HG02759 (cell line): ENCODE measurements around the gene SPRR2F.

ENCODE experiments used
- ATAC-seq: cut with Tn5 transposase; IDR thresholded peaks from one replicate; pipeline ENCODE4 v1.9.1; 2021; ENCODE audit warnings: mild to moderate bottlenecking, moderate library complexity; ENCODE audit not compliant: unreplicated experiment

The SPRR2F gene

DNA sequence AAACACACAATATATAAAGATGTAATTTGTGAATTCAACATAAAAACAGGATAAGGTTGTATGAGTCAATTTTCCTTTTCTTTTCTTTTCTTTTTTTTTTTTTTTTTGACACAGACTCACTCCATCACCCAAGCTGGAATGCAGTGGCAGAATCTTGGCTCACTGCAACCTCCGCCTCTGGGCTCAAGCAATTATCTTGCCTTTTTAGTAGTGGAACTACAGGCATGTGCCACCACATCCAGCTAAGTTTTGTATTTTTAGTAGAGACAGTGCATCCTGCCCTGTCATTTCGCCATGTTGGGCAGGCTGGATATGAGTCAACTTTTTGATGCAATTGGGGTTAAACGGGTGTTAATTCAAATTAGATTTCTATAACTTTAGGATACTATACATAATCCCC is 31.6 kb downstream of the SPRR2F start:
- ATAC-seq = no peak

GRCh38 chr1:153072806-153073726 is 40.2 kb downstream of the SPRR2F start:
- no peak for ATAC-seq

- no peak for ATAC-seq
These were observed 41.8 kb downstream of the SPRR2F start, which contains the start of gene SPRR2B for GRCh38 chr1:153071511-153071910. Gene SPRR2B, minus strand, starts transcription at chr1:153071611. Its CDS starts 772 bp downstream, at chr1:153070839.

DNA sequence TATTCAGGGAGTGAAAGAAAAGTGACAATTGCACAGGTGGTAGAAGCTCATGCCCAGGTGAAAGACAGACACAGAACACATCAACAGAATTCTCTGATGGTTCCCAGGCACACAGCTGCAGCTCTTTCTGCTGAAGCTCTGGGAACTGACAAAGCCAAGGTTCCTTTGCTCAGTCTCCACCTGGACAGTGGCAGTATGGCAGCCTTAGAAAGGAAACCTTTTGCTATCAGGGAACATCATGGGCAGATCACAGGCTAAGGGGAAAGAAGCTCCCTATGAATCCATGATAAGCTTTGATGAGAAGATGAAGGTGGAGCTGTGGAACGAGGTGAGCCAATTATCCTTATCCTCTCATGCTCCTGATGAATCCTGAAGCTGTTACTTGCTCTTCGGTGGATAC is 43.1 kb downstream of the SPRR2F start:
- no peak for ATAC-seq
